Neutrophil (primary cell): ENCODE measurements around the gene HORMAD2.
"Not testable (repeated sequence)": the region's sequence is repeated elsewhere in the genome, so short reads cannot be mapped to it uniquely, and the experiment has no call there.

ENCODE experiments used
- H3K27ac ChIP-seq: fragments of 200-600 bp; sonication (generic); 2 replicates; pipeline ENCODE4 v1.5.1; 2016; ENCODE audit warnings: mild to moderate bottlenecking, moderate library complexity
- H3K27me3 ChIP-seq: fragments of 200-600 bp; sonication (generic); 2 replicates; pipeline ENCODE4 v1.6.0; 2016; ENCODE audit warnings: mild to moderate bottlenecking
- H3K36me3 ChIP-seq: fragments of 200-600 bp; sonication (generic); 2 replicates; pipeline ENCODE4 v1.5.1; 2017
- H3K4me1 ChIP-seq, 2 experiments: fragments of 200-600 bp in 1 of 2; sonication (generic) in 1 of 2; 1 replicate in 1 of 2; 2 replicates in 1 of 2; pipeline versions ENCODE4 v1.5.1 to v1.6.1; 2013 to 2016; ENCODE audit warnings: low read depth in 1 of 2, low read length in 1 of 2, mild to moderate bottlenecking in 1 of 2, moderate library complexity in 1 of 2; ENCODE audit not compliant: control insufficient read depth in 1 of 2, insufficient read depth in 1 of 2
- H3K4me3 ChIP-seq, 2 experiments: fragments of 200-600 bp in 1 of 2; sonication (generic) in 1 of 2; 1 replicate in 1 of 2; 2 replicates in 1 of 2; pipeline ENCODE4 v1.5.1; 2013 to 2016; ENCODE audit warnings: low read depth in 1 of 2, low read length in 1 of 2, mild to moderate bottlenecking in 1 of 2, moderate library complexity in 1 of 2
- H3K9me3 ChIP-seq: fragments of 200-600 bp; sonication (generic); 2 replicates; pipeline ENCODE4 v1.5.1; 2016
- CTCF ChIP-seq: fragments of 200-600 bp; sonication (generic); IDR thresholded peaks from 2 replicates; pipeline ENCODE4 v1.5.1; 2016; ENCODE audit warnings: antibody characterized with exemption

Gene HORMAD2

GRCh38 chr22:30196141-30196879, 116.0 kb downstream of the HORMAD2 start:
- Histone ChIP-seq H3K27ac (peak overlapping the region; percentile 96), H3K9me3 (no peaks in the 10 kb centered on the region), H3K27me3 (no peaks in the 10 kb centered on the region), H3K4me3 (peak overlapping the region; percentile 48 to 53), H3K4me1 (peaks cover 80 to 81% of the 10 kb centered on the region in 2 experiments), H3K36me3 (no peaks in the 10 kb centered on the region)
- TF ChIP-seq CTCF: peak; percentile 46

GRCh38 chr22:30196880-30197336, 116.6 kb downstream of the HORMAD2 start:
- Histone ChIP-seq H3K4me3 (peak overlapping the region; percentile 41 to 53), H3K4me1 (peaks cover 74 to 75% of the 10 kb centered on the region in 2 experiments), H3K27me3 (no peaks in the 10 kb centered on the region), H3K27ac (peak overlapping the region; percentile 96), H3K36me3 (no peaks in the 10 kb centered on the region), H3K9me3 (no peaks in the 10 kb centered on the region)
- no peak for TF ChIP-seq CTCF

- no peaks in the 10 kb centered on the region for H3K36me3 ChIP-seq
- peaks cover 69 to 70% of the 10 kb centered on the region in 2 experiments for H3K4me1 ChIP-seq
- no peak for TF ChIP-seq CTCF
- no peaks in the 10 kb centered on the region for H3K9me3 ChIP-seq
- peak overlapping the region; percentile 96 for H3K27ac ChIP-seq
- no peaks in the 10 kb centered on the region for H3K27me3 ChIP-seq
- H3K4me3 ChIP-seq: peak overlapping the region; percentile 41 to 53
These were observed 117.1 kb downstream of the HORMAD2 start for GRCh38 chr22:30197389-30197788.

GRCh38 chr22:30198152-30198825, 118.0 kb downstream of the HORMAD2 start:
- peaks cover 60 to 61% of the 10 kb centered on the region in 2 experiments for H3K4me1 ChIP-seq
- H3K27me3 ChIP-seq: no peaks in the 10 kb centered on the region
- H3K9me3 ChIP-seq: no peaks in the 10 kb centered on the region
- TF ChIP-seq CTCF: no peak
- no peaks in the 10 kb centered on the region for H3K36me3 ChIP-seq
- H3K4me3 ChIP-seq: no peak overlapping the region
- H3K27ac ChIP-seq: peak overlapping the region; percentile 96

GRCh38 chr22:30198921-30199320, 118.7 kb downstream of the HORMAD2 start:
- Histone ChIP-seq H3K4me3 (no peak overlapping the region), H3K27ac (peak overlapping the region; percentile 96), H3K9me3 (no peaks in the 10 kb centered on the region), H3K27me3 (no peaks in the 10 kb centered on the region), H3K4me1 (peaks cover 54 to 55% of the 10 kb centered on the region in 2 experiments), H3K36me3 (no peaks in the 10 kb centered on the region)
- no peak for TF ChIP-seq CTCF

GRCh38 chr22:30200905-30201304, 120.6 kb downstream of the HORMAD2 start:
- H3K9me3 ChIP-seq, H3K27me3 ChIP-seq, H3K36me3 ChIP-seq, H3K27ac ChIP-seq, H3K4me3 ChIP-seq: not testable (repeated sequence)
- H3K4me1 ChIP-seq: peaks cover 48 to 50% of the 10 kb centered on the region in 2 experiments
